GM03348 (cell line): ENCODE measurements around the gene USP25.

ENCODE experiments used
- DNase-seq: peaks from one replicate; pipeline ENCODE4 v3.0.0; 2012; ENCODE audit warnings: low spot score

USP25 gene, protein sequence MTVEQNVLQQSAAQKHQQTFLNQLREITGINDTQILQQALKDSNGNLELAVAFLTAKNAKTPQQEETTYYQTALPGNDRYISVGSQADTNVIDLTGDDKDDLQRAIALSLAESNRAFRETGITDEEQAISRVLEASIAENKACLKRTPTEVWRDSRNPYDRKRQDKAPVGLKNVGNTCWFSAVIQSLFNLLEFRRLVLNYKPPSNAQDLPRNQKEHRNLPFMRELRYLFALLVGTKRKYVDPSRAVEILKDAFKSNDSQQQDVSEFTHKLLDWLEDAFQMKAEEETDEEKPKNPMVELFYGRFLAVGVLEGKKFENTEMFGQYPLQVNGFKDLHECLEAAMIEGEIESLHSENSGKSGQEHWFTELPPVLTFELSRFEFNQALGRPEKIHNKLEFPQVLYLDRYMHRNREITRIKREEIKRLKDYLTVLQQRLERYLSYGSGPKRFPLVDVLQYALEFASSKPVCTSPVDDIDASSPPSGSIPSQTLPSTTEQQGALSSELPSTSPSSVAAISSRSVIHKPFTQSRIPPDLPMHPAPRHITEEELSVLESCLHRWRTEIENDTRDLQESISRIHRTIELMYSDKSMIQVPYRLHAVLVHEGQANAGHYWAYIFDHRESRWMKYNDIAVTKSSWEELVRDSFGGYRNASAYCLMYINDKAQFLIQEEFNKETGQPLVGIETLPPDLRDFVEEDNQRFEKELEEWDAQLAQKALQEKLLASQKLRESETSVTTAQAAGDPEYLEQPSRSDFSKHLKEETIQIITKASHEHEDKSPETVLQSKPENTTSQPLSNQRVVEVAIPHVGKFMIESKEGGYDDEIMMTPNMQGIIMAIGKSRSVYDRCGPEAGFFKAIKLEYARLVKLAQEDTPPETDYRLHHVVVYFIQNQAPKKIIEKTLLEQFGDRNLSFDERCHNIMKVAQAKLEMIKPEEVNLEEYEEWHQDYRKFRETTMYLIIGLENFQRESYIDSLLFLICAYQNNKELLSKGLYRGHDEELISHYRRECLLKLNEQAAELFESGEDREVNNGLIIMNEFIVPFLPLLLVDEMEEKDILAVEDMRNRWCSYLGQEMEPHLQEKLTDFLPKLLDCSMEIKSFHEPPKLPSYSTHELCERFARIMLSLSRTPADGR

GRCh38 chr21:15729674-15730483 lies at the start of gene USP25:
Gene USP25, plus strand, starts transcription at chr21:15729982. Its CDS starts 412 bp downstream, at chr21:15730394.
- DNase-seq: peak; percentile 99

DNA sequence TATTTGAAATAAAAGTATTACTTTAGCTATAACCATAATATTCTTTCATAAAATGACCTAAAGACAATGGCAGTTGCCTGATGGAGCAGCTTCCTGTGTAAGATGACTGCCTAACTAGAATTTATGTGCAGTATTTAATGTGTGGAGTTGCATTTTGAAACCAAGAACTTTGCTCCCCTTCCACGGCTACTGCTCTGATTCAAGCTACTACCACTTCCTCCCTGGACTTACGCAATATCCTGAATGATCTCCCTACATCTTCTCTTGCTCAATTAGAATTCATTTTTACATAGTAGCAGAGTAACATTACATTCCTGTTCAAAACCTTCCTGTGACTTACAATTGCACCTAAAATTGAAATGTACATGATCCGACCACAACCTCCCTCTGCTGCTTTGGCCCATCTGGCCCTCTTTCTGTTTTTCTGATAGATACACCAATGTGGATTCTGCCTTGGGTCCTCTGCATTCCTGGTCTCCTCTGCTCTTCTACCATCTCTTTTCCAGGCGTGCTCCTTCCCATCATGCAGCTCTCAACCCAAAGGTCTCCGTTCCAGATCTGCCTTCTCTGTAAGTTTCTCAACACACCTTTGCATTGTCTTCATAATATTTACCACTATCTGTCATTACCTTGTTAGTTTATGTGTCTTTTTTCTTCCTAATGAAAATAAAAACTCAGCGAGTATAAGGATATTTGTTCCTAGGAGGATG lies 47.4 kb upstream of the USP25 start:
- DNase-seq: peak; percentile 56

DNA sequence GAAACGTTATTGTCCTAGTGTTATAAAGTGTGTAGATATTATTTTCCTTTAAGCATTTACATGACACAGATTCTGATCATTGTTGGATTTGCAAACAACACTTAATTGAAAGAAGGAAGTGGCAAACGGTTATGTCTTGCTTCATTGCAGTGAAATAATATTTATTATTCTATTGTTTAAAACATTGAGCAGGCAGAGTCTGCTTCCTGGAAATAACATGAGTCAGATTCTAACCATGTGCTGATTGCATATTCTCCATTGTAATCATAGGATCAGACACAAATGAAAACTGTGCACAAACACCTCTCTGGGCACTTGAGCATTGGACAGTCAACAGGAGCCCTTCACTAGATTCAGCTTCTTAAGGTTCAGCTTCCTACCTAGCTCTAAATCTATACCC lies 46.8 kb upstream of the USP25 start:
- peak; percentile 49 for DNase-seq

DNA sequence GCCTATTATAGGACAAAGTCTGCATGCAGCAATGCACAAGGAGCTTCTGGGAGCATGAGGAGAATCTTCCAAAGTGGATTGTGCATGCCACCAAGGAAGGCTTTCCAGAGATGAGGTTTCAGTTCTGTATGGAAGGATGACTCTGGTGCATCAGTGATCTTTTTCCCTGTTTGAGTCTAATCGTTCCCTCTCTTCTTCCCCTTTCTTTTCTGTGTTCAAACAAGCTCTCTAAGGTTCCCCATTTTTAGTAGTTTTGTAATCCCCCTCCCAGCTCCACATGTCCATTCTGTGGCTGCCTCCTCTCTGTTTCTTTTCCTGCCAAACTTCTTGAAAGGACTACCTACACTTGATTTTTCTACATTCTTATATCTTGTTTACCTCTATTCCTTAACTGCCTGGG lies 43.3 kb upstream of the USP25 start:
- no peak for DNase-seq

GRCh38 chr21:15687208-15687607 lies 42.6 kb upstream of the USP25 start:
- no peak for DNase-seq

DNA sequence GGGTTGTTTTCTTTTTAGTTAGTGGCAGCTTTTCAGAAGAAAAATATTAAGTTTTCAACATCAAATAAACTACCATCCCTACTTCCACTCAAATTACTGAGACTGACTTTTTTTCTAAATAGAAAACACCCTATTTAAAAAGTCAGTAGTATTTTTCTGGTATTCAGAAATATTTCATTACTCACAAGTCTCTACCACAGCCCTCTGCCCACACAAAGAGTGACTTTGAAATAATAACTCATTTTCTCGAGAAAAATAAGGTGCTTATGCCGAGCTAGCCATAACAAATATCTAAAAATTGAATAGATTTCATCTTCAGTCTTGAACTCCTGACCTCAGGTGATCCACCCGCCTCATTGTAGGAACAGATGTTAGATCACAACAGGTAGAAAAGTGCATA lies 41.8 kb upstream of the USP25 start:
- peak; percentile 18 for DNase-seq

- DNase-seq: no peak
Observed at GRCh38 chr21:15688809-15689208, 41.0 kb upstream of the USP25 start.

DNA sequence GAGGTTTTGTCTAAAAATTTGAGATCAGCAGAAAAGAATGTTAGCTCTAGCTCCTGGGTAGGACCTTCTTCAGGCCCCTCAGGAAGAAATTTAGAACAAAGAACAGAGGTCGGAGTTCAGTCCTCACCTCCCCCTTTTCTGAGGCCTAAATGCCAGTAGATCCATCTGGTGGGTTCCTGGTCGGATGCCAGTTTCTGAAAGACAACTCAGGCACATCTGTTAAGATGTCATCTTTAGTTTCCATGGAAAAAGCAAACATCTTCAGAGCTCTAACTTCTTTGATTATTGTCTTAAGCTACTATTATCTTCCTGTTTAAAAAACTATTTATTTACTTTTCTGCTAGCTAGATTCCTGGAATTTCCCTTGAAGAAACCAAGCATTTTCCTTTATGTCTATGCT lies 37.1 kb upstream of the USP25 start:
- no peak for DNase-seq

DNA sequence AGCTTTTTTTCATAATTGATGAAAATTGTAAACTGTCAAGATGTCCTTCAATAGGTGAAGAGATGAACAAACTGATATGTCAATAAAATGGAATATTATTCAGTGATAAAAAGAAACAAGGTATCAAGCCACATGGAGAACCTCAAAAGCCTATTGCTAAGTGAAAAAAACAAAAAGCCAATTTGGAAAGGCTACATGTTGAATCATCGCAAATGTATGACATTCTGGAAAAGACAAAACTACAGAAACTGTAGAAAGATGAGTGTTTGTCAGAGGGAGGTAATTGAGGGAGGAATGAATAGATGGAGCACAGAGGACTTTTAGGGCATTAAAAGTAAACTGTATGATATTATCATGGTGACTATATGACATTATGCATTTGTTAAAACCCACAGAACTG lies 34.5 kb upstream of the USP25 start:
- DNase-seq: no peak

GRCh38 chr21:15701830-15702229 lies 28.0 kb upstream of the USP25 start:
- DNase-seq: no peak

- DNase-seq: no peak
Observed at GRCh38 chr21:15703932-15704331, 25.9 kb upstream of the USP25 start.

DNA sequence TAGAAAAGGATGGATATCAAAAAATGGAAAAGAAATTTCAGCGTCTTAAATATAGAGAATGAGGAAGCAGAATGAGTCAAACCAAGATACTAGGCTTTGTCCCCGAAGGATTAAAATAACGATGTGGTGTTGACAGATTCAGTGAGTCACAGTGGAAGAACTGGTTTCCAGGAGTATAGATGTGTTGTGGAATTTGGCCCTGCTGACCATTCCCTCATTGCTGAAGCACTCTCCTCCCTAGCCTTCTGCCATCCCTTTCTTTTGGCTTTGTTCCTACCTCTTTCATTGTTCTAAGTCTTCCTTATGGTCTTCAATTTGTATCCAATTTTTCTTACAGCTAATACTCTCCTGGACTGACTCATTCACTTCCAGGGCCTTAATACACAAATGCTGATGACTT lies 23.1 kb upstream of the USP25 start:
- DNase-seq: peak; percentile 89

GRCh38 chr21:15713412-15713811 lies 16.4 kb upstream of the USP25 start:
- no peak for DNase-seq

DNA sequence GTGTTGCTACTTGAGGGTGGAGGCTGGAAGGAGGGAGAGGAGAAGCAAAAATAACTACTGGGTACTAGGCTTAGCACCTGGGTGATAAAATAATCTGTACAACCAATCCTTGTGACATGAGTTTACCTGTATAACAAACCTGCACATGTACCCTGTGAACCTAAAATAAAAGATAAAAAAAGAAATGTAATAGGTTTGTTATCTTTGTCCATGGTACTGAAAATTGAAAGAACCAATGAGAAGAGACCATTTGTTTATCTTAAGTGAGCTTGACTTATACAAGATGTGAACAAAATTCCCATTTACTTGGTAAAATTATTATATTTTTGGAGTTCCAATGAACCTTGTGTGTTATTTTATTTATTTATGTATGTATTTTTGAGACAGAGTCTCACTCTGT lies 11.1 kb upstream of the USP25 start:
- no peak for DNase-seq

DNA sequence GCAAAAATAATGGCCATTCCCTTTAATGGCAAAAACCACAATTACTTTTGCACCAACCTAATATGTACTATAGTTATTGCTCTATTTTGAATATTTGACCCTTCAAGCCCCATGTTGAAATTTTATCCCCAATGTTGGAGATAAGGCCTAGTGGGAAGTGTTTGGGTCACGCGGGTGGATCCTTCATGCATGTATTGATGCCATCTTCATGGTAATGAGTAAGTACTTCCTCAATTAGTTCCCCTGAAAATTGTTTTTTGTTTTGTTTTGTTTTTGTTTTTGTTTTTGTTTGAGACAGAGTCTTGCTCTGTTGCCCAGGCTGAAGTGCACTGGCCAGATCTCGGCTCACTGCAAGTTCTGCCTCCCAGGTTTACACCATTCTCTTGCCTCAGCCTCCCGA lies 9.8 kb upstream of the USP25 start:
- DNase-seq: no peak

DNA sequence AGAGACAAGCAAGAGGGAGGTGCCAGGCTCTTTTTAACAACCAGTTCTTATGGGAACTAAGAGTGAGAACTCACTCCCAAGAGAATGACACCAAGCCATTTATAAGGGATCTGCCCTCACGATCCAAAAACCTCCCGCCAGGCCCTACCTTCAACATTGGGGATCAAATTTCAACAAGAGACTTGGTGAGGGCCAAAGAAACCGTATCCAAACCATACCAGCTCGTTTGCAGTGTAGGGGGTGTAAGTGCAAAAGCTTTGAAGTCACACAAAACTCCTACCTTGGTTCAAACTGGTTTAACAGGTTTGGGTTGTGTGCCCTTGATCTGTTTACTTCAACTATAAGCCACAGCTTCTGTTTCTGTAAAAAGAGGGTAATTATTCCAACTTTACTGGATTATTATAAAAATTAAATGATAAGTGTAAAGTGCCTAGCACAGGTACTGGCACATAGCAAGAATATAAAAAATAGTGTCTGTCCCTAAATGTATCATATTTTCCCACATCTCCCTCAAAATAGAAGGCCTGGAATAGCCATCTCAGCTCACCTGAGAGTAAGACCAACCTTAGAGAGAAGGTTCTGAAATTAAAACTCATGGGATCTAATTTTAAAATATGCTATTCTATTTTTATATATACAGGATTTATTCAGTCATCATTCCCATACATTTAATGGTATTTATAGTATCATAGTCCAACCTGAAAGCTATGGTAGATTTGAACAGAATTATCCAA lies 7.0 kb upstream of the USP25 start:
- DNase-seq: no peak

DNA sequence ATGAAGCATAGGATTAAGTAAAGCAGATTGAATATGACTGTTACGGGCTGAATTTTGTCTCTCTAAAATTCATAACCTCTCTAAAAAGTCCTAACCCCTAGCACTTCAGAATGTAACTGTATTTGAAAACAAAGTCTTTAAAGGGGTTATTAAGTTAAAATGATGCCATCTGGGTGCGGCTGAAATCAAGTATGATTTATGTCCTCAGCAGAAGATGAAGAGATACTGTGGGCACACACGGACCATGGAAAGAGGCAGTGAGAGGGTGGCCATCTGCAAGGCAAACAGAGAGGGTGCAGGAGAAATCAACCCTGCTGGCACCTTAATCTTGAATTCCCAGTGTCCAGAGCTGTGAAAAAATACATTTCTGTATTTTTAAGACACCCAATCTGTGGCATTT lies 3.8 kb upstream of the USP25 start:
- DNase-seq: no peak

- DNase-seq: no peak
Observed at GRCh38 chr21:15728046-15728445, 1.7 kb upstream of the USP25 start.

- no peak for DNase-seq
Observed at GRCh38 chr21:15729346-15729673, 472 bp upstream of the USP25 start.

GRCh38 chr21:15730484-15731242 lies 881 bp downstream of the USP25 start:
- no peak for DNase-seq
